Endometrium (tissue), 2 donors: ENCODE data around the gene CLCN7.
A peak's percentile ranks its signal among the peaks of the same experiment; 100 is the strongest.

Source experiments
- FAIRE-seq: peaks from 2 replicates; lab custom pipeline; 2012; peaks lifted over from hg19 to GRCh38; lab: Jason Lieb, UNC
- donor health status: control.
- donor health status: control.

The CLCN7 gene

DNA sequence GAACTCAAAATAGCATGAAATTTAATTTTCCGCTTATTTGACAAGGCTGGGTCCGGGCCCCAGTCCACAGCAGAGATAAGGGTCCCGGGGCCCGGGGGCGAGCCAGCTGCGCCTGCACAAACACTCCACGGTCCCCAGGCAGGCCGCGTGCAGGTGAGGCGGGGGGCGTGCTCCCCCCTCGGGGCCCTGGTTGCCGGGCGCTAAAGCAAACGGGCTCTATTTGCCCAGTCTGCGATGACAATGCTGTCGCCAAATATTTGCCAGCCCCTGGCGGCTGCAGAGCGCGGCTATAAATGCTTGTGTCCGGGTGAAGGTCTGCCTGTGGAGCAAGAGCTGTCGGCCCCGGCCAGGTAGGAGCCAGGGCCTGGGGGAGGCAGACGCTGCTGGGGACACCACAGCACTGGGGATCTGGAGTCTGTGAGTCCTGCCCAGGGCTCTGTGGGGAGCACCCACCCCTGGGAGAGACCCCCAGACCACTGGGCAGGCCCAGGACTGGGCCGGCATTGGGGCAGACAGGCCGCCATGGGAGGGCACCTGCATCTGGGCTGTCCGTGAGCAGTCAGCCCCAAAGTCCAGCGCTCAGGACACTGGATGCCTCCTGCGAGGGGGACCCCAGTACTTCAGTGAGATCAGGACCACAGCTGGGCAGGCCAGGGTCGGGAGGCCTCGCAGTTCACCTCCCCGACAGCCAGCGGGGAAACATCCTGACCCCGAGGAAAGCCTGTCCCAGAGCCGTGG, 43.9 kb downstream of the CLCN7 start, which contains the start of gene PERCC1:
TSS of gene PERCC1 (plus strand) at position 320 of the 738 bp plus-strand sequence. CDS start 1,516 bp downstream, outside the sequence.
- FAIRE-seq = no peak

DNA sequence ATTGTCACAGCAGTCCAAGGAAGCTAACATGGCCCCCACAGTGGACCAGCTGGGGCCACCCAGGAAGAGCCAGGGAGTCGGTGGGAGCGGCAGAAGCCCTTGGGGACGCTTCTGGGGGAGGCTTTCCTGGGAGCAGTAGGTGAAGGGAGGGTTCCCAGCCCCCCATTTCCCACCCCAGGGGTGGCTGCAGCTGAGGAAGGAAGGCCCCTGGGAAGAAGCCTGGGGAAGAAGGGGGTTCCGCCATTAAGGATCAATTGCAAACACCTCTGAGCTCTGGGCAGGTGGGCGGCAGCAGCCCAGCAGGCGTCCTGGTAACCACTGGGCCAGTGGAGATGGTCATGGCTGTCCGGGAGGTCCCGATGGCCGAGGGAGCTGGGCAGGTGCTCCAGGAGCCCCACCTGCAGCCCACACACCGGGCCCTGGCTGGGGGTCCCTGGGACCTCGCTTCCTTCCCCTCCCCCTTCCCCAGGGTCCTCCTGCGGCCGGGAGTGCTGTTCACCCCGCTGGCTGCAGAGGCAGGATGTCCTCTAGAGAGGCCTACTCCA, 44.5 kb downstream of the CLCN7 start:
- FAIRE-seq = no peak

DNA sequence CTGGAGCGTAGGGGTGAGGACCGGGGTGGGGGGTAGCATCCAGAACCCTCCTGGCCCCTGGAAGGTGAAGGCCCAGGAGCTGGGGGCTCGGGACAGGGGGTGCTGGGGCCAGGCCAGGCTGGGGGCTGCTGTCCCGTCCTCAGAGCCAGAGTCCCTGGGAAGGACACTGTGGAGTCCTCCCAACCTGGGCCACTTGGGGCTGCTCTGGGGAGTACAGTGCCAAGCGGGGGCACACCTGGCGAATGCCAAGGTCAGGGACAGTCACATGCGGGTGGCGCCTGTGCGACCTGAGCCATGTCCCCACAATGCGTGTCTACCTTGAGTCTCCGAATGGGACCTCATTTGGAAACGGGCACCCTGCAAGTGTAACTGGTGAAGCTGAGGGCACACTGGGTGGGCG, 45.2 kb downstream of the CLCN7 start:
- no peak for FAIRE-seq

DNA sequence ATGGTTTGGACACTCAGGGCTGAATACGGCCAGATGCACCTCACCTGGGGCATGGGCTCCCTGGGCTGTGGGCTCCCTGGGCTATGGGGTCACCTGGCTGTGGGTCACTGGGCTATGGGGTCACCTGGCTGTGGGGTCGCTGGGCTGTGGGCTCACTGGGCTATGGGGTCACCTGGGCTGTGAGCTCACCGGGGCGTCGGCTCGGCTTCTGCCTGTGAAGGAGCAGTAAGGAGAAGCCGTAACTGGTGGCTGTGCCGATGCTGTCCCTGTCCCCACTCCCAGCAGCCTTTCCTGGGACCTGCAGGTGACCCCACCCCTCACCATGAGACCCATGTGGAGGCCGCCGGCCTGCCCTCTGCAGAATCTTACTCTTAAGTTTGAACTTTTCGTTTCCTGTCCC, 45.8 kb downstream of the CLCN7 start:
- no peak for FAIRE-seq

DNA sequence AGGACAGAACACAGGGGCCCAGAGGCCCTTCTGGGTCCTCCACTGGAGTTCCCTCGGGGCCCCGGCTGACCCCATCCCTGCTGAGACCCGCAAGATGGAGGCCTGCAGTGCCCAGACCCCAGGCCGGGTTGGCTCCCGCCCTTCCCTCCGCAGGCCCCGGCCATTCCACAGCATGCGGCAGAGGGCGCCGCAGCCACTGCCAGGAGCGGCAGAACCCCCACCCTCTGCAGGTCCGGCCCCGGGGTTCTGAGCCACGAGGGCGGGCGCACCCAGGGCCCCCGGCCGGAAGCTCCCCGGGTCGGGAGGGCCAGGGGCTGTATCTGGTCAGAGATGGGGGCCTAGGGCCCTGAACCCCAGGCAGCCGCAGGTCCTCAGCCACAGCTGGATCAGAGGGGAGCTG, 46.3 kb downstream of the CLCN7 start:
- FAIRE-seq = no peak

DNA sequence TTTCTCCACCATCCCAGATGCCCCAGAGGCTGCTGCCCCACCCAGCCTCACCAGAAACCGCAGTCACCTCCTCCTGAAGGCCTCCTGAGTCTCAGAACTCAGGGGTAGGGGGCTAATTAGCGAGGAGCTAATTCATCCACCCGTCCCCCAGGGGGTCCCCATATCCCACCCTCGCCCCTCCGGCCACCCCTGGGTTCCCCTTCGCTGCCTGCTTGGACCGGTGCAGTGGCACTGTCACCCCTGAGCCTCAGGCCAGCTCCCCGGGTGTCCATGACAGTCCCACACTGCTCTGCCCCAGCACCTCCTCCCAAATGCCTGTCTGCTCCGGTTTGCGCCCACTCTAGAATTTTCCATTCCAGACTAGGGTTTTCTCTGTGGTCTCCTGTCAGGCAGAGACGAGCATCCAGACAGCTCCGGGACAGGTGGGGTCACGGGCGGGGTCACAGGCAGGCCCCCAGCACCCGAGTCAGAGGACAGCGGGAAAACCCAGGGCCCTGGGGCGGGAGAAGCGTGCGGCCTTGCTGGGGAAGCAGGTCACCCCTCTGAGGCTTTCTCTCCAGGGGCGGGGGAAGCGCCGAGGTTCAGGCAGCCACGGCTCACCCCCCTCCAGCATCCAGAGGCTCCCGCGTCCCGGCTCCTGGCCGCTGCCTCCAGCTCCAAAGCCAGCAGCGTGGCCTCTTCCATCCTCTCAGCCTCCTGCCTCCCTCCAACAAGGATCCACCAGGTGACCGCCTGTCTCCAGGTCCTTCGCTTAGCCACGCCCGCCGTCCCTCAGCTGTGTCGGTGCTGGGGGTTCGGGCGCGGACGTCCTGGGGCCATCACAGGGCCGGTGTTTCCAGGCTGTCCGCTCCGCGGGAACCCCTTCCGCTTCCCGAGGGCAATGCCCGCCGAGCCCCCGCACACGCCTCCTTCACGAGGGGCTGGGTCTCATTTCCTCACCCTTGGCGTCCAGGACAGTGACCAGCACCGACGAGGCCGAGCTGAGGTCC, 47.1 kb downstream of the CLCN7 start:
- FAIRE-seq = no peak

DNA sequence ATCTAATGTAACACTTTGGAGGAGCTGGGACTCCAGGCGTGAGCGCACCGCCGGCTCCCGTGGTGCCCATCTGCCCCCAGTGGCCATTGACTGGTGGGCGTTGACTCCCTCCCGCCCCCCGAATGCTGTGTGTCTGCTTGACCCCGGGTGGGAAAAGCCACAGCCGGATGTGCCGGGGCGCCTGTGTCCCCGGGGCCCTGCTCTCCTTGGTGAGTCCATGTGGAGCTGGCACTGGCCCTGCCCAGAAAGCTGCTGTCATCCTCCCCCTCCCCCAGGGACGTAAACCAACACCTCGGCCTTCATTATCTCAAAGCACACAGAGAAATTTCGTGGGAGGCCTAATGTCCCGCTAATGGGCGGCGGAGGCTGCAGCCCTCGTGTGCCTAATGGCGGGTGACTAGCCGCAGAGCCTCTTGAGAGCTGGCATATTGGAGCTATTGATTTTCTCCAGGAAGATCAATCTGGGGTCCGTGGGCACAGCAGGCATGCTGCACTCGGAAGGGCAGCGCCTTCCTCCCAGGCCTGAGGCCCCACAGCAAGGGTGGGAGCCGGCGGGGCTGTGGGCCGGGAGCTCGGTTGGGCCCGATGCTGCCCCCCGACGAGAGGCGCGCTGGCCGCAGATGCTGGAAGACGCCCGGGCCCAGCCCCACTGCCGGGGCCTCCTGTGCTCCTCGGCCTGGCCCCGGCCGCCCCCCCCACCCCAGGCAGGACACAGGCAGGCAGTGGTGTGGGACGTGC, 47.9 kb downstream of the CLCN7 start:
- no peak for FAIRE-seq

DNA sequence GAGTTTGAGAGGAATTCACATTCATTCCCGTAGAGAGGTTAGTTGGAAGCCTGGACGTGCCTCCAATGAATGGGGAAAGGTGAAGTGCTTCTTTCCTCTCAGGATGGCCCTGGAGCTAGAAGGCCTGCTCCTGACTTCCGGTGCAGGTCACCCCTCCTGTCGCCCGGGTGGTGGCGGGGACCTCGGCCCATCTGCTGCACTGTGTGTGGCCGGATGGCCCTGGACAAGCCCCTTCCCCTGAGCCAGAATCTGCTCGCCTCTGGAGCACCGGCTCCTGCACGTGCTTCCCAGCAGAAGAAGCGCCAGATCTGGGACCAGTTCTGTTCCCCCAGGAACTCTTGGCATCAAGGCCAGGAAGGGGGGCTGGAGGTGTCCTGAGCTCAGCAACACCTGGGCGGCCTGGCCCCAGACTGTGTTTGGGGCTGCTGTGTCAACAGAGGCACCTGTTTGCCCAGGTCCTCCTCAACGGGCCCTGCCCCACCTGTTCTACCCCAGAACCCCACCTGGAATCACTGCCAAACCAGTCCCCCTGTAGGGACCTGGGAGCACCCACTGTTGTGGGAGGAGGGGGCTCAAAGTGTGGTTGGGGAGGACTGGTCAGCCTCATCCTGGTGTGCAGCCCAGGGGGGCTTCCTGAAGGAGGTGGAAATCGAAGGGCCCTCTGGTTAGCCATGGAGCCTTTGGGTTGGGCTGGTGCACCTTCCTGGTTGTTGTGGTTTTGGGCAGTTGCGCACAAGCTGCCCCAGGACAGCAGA, 49.0 kb downstream of the CLCN7 start:
- no peak for FAIRE-seq

DNA sequence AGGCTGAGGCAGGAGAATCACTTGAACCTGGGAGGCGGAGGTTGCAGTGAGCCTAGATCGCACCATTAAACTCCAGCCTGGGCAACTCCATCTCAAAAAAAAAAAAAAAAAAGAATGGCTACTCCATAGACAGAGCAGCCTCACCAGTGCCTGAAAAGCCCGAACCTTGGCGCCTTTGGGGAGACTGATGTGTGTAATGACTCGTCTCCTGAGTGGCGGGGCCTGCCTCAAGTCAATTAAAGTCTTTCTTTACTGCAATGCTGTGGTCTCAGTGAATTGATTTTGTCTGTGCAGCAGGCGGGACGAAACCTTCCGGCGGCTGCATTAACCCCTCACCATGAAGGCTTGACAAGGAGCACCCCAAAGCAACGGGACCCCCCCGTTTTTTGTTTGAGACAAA, 50.8 kb downstream of the CLCN7 start:
- no peak for FAIRE-seq

DNA sequence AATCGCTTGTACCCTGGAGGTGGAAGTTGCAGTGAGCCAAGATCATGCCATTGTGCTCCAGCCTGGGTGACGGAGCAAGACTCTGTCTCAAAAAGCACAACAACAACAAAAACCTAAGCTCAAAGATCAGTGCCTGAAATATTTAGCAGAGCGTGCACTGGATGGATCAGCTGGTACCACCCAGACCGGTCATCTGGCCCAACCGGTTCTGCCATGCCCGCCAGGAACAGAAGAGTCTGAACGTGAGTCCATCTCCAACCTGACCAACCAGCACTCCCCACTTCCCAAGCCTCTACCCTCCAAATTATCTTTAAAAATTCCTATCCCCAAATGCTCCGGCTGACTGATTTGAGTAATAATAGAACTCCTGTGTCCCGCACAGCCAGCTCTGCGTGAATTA, 52.8 kb downstream of the CLCN7 start:
- FAIRE-seq = no peak

DNA sequence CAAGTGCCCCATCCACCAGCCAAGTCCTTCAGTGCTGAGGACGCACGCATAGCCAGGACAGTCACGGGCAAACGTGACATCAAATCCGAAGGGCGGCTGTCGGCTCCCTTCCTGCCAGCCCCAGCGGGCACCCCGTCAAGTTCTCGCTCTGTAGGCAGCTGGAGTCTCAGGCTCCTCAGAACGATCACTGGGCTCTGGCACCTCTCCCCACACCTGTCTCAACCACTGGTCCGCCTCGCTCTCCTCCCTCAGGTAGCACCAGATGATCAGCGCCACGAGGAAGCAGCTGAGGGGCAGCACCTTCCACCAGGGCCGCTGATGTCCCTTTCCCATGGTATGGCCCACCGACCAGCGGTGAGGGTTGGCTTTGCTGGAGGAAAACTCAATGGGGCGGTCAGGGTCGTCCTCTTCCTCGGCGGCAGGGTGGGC, 54.7 kb downstream of the CLCN7 start:
- no peak for FAIRE-seq

DNA sequence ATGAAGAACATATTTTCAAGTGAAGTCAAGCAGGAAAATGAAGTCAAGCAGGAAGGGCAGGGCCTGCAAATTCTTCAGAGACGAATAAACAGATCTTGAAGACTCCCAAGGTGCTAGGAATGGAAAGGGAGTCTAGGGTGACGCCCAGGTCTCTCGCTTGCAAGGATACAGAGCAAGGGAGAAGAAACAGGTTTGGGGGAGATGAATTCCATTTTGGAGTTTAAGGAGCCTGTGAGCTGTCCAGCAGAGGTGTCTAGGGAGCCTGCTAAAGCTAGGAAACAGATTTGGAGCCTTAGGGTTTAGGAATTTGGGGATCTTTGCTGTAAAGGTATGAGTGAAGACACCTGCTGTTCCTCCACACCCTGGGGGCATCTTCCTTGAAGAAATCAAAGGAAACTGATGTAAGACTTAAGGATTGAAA, 58.3 kb downstream of the CLCN7 start:
- FAIRE-seq = no peak

DNA sequence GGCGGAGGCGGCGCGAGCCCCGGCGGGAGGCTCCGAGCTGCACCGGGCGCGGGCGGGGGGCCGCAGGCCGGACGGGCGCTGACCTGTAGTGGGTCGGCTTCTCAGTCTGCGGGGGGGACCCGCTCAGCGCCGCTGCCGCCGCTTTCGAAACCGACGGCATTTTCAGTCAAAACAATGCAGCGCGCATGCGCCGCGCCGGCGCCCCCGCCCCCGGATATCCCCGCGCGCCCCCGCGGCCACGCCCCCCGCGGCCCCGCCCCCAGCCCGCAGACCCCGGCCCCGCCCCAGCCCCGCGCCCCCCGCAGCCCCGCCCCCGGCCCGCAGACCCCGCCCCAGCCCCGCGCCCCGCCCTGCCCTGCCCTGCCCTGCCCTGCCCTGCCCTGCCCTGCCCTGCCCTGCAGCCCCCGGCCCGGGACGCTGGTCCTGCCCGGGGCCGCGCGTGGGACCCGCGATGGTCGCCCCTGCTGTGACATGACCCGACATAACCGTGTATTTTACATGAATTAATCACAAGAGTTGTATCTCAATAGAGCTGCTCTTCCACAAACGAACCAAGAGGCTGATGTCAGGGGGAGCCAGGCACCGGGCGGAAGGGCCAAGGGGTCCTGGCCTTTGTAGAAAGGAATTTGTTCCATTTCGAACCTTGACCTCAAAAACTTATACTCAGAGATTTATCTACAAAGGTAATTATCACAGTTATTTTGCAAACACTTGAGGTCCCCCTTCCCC, 60.1 kb downstream of the CLCN7 start, which contains the start of gene UNKL:
TSS of gene UNKL (minus strand) at position 173 of the 729 bp plus-strand sequence. CDS start at position 160, 13 bp downstream.
- no peak for FAIRE-seq

DNA sequence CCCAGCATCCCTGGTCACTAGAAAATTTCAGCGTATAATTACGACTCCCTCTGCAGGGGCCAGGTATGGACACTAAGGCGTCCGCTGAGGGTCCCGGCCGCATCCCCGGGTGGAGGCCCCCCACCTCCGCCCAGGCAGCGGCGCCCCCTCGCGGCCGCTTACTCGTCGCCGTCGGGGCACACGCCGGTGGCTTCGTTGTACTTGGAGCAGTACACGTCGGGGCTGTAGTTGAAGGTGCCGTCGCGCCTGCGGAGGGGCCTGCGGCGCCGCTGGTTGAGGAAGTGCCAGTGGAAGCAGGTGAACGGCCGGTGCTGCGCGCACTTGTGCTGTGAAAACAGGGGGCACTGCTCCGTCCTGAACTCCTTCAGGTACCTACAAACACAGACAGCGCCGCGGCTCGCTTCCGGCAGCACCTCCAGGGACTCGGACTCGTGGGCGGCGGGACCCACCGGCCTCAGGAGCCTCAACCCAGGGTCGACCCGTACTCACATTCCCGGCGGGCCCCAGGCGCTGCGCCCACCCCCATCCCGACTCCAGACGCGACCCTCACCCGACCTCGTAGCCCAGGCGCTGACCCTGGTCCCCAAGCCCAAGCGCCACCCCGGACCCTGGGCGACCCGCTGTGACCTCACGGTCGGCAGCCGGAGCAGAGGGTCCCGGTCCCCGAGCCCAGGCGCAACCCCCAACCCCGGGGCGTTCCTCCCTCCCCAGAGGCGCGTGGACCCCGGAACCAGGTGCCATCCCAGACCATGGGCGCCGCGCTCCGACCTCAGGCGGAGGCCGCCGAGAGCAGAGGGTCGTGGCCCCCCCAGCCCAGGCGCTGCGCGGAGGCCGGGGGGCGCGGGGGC, 60.9 kb downstream of the CLCN7 start:
- FAIRE-seq = no peak

DNA sequence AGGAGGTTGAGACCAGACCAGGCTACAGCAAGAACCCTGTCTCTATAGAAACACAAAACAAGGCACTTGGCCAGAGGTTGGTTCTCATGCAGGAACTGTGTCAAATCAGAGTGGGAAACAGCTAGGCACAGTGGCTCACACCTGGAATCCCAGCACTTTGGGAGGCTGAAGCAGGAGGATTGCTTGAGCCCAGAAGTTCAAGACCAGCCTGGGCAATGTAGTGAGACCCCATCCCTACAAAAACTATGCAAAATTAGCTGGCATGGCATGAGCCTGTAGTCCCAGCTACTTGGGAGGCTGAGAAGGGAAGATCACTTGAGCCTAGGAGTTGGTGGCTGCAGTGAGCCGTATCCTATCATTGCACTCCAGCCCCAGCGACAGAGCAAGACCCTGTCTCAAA, 62.0 kb downstream of the CLCN7 start:
- FAIRE-seq = no peak

DNA sequence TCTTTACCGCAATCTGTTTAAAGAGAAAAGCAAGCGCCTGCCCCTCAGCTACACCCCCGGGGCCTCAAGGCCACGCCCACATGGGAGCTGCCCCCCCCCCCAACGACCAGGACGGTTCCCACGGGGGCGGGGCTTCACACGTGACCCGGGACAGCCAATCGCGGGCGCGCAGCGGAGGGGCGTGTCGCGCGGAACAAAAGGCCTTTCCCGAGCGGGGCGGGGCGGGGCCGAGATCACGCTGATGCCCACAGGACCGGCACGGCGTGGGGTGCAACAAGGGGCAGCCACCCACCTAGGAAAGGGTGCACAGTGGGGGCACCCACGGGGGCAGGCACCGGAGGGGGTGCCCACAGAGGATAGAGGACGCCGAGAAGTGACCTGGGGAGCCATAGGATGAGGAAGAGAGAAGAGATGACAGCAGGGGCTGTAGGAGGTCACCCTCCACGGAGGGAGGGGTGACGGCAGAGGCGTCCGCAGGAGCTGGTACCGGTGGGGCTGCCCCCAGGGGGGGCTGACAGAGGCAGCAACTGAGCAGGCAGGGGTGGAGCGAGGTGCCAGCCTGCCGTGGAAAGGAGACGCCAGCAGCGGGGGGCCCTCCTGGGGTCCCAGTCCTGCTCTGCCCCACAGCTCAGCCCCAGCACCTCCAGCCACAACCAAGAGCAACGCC, 66.5 kb downstream of the CLCN7 start:
- peak; percentile 82 for FAIRE-seq

DNA sequence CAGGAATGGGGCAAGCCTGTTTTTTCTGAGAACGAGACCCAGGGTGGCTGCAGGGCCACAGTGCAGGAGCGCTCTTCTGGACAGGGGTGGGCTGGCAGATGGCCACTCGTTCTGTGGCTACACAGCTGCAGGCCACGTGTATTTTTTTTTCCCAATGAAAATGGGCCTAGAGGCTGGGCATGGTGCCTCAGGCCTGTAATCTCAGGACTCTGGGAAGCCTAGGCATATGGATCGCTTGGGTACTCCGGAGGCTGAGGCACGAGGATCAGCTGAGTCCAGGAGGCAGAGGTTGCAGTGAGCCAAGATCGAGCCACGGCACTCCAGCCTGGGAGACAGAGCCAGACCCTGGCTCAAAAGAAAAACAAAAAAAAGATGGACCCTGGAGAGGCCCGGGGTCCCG, 67.1 kb downstream of the CLCN7 start:
- no peak for FAIRE-seq

DNA sequence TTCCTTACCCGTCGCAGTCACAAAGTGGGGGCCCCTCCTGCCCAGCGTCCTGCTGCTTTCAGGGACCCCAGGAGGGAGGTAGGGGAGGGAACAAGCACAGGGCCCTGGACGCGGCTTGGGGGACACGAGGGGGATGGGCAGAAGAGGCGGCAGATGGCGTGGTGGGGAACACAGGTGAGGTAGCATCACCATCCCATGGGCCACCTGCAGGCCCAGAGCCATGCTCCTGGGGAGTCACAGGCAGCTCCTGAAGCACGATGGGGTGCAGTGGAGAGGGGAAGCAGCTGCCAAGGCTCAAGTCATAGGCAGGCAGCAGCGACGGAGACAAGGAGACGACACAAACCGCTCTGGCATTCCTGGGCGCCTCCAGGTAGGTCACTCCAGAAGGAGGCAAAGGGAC, 71.1 kb downstream of the CLCN7 start:
- FAIRE-seq = no peak

DNA sequence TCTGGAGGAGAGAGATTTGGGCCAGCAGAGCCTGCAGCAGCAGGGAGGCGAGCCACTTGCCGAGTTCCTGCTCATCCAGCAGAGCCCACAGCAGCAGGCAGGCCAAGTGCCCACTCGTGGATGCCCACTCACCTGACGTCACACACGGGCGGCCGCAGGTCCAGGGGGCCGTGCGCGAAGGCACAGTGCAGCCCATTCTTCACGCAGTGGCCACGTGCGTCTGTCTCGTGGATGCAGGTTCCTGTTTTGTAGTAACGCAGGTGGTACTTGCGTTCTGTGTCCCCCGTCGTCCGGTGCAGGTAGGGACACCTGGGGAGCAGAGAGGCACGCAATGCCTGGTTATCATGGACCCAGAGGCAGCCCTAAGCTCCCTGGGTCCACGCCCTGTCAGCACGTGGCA, 71.8 kb downstream of the CLCN7 start:
- no peak for FAIRE-seq
